CD8-positive, alpha-beta memory T cell (primary cell): ENCODE results near the gene INSYN2B. TPM values are rescaled to one million over a fixed set of nuclear protein-coding genes. Genes with fewer than 3 reads are reported as not detected.

Experiments used
- CTCF ChIA-PET: fragments of 350-600 bp; sonication (Branson Sonifier 250); formaldehyde crosslinking; loops from one replicate; lab custom pipeline; 2021; ENCODE audit warnings: antibody characterized with exemption; lab: Charles Lee
- POLR2A ChIA-PET: fragments of 350-600 bp; sonication (Branson Sonifier 250); formaldehyde crosslinking; loops from one replicate; lab custom pipeline; 2021; ENCODE audit warnings: antibody characterized with exemption; lab: Charles Lee
- DNase-seq, 5 donors: peaks; one replicate each; pipeline versions ENCODE4 v3.0.0 to v3.0.0-alpha.2; 2020 to 2022; ENCODE audit warnings: mixed read lengths in 1 of 5
- H3K27ac ChIP-seq: one replicate; pipeline ENCODE4 v1.7.0; 2013; ENCODE audit warnings: low read depth, mild to moderate bottlenecking, low read length, moderate library complexity
- H3K27me3 ChIP-seq: 2 replicates; pipeline ENCODE4 v1.7.0; 2013; ENCODE audit warnings: low read length, mild to moderate bottlenecking; ENCODE audit not compliant: insufficient read depth, poor library complexity, severe bottlenecking
- H3K36me3 ChIP-seq: 2 replicates; pipeline ENCODE4 v1.7.0; 2013; ENCODE audit warnings: mild to moderate bottlenecking, low read length, moderate library complexity; ENCODE audit not compliant: insufficient read depth
- H3K4me1 ChIP-seq: 2 replicates; pipeline ENCODE4 v1.7.0; 2013; ENCODE audit warnings: mild to moderate bottlenecking, low read length, moderate library complexity; ENCODE audit not compliant: insufficient read depth
- H3K4me3 ChIP-seq: 2 replicates; pipeline ENCODE4 v1.7.0; 2013; ENCODE audit warnings: mild to moderate bottlenecking, low read length
- H3K9me3 ChIP-seq: 2 replicates; pipeline ENCODE4 v1.7.0; 2013; ENCODE audit warnings: mild to moderate bottlenecking, low read length
- H3K27ac Mint-ChIP-seq, 8 donors: one replicate each; pipeline ENCODE4 v1.8.0; 2020 to 2021; ENCODE audit warnings: mixed read lengths in 8 of 8, mild to moderate bottlenecking in 6 of 8, inconsistent platforms in 3 of 8, moderate library complexity in 3 of 8
- H3K27me3 Mint-ChIP-seq, 2 donors: one replicate each; pipeline ENCODE4 v1.8.0; 2020 to 2021; ENCODE audit warnings: mixed read lengths in 2 of 2, mild to moderate bottlenecking in 1 of 2, moderate library complexity in 1 of 2
- H3K36me3 Mint-ChIP-seq, 3 donors: one replicate each; pipeline ENCODE4 v1.8.0; 2020 to 2021; ENCODE audit warnings: mixed read lengths in 3 of 3, inconsistent platforms in 1 of 3, mild to moderate bottlenecking in 1 of 3
- H3K4me1 Mint-ChIP-seq, 3 donors: one replicate each; pipeline ENCODE4 v1.8.0; 2020 to 2021; ENCODE audit warnings: mixed read lengths in 3 of 3, inconsistent platforms in 1 of 3, mild to moderate bottlenecking in 1 of 3
- H3K4me3 Mint-ChIP-seq, 7 donors: one replicate each; pipeline ENCODE4 v1.8.0; 2020 to 2021; ENCODE audit warnings: mixed read lengths in 7 of 7, mild to moderate bottlenecking in 6 of 7, moderate library complexity in 4 of 7, inconsistent platforms in 2 of 7
- H3K9me3 Mint-ChIP-seq, 5 donors: one replicate each; pipeline ENCODE4 v1.8.0; 2020 to 2022; ENCODE audit warnings: mixed read lengths in 5 of 5, mild to moderate bottlenecking in 3 of 5, moderate library complexity in 2 of 5, inconsistent platforms in 1 of 5
- polyA plus RNA-seq: library from polyadenylated mRNA; unstranded; fragments of 300-500 nt; fragmentation: Illumina TruSeq; gene quantifications from one replicate; pipeline ENCODE4 v1.2.3, GENCODE V29; 2021
- total RNA-seq, 2 experiments: library from RNA; stranded (reverse); gene quantifications; one replicate each; pipeline ENCODE4 v1.2.3, GENCODE V29; 2021

The INSYN2B gene
- total and polyA plus RNA-seq, 3 experiments from 2014 or later, result not detected

DNA sequence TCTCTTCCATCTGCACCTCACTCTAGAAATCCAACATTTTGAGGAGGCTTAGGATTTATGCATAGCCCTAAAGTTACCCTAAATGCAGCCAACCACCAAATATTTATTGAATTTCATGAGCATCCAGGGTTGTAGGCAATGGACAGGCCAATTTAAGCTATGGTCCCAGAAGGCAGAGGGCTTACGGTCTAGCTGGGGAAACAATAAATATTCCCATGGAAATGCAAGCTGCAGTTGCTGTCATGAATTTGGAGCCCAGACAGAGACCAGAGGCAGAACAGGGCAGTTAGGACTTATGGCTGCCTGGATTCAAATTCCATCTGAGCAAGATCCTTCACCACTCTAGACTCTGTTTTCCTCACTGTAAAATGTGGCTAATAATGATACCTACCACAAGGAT, 9.1 kb upstream of the INSYN2B start:
- H3K27ac ChIP-seq, result no peak overlapping the region
- H3K36me3 ChIP-seq, result peaks cover 33% of the 10 kb centered on the region
- ChIA-PET POLR2A (no interaction called here), CTCF (interaction anchor here (1.9 kb wide), 1 partner anchor 9 kb away, joined by 4 read pairs; the partner anchor contains the start of gene INSYN2B)
- DNase-seq, result no peak
- Mint-ChIP-seq H3K4me3 (no peak overlapping the region), H3K36me3 (peaks cover 5 to 91% (median 34%) of the 10 kb centered on the region in 3 donors), H3K4me1 (peaks cover 0 to 2% (median 0%) of the 10 kb centered on the region in 3 donors), H3K27me3 (no peaks in the 10 kb centered on the region), H3K9me3 (no peaks in the 10 kb centered on the region), H3K27ac (peak overlapping the region in 1 of 8 donors; percentile 47)
- H3K4me3 ChIP-seq, result no peak overlapping the region
- no peaks in the 10 kb centered on the region for H3K27me3 ChIP-seq
- no peaks in the 10 kb centered on the region for H3K9me3 ChIP-seq
- H3K4me1 ChIP-seq, result no peaks in the 10 kb centered on the region

DNA sequence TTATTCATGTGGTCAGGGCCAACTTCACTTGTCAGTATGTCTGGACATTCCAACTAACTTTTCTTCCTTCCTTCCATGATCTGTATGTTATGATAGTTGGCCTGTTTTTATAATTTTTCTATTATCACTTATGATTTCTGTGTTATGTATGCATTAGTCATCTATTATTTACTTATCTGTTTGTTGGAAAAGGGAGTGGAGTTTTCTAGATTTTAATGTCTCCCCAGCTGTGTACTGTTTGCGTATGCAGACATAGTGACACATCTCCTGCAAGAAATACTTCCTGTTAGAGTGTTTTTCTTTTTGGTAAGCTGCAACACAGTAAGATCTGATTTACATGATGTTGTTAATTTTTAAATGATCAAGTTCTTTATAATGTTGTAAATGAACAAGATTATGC, 8.7 kb upstream of the INSYN2B start:
- Mint-ChIP-seq H3K27ac (peak overlapping the region in 1 of 8 donors; percentile 47), H3K36me3 (peaks cover 5 to 91% (median 33%) of the 10 kb centered on the region in 3 donors), H3K4me3 (no peak overlapping the region), H3K9me3 (no peaks in the 10 kb centered on the region), H3K27me3 (no peaks in the 10 kb centered on the region), H3K4me1 (no peaks in the 10 kb centered on the region)
- Histone ChIP-seq H3K27me3 (no peaks in the 10 kb centered on the region), H3K4me1 (no peaks in the 10 kb centered on the region), H3K4me3 (no peak overlapping the region), H3K9me3 (no peaks in the 10 kb centered on the region), H3K27ac (no peak overlapping the region), H3K36me3 (peaks cover 37% of the 10 kb centered on the region)
- ChIA-PET CTCF (no interaction called here), POLR2A (no interaction called here)
- no peak for DNase-seq

- CTCF ChIA-PET, result no interaction called here
- Histone ChIP-seq H3K27me3 (no peaks in the 10 kb centered on the region), H3K36me3 (peaks cover 45% of the 10 kb centered on the region), H3K9me3 (no peaks in the 10 kb centered on the region), H3K4me3 (no peak overlapping the region), H3K4me1 (no peaks in the 10 kb centered on the region), H3K27ac (no peak overlapping the region)
- Mint-ChIP-seq H3K4me3 (no peak overlapping the region), H3K36me3 (peaks cover 6 to 91% (median 36%) of the 10 kb centered on the region in 3 donors), H3K9me3 (no peaks in the 10 kb centered on the region), H3K4me1 (no peaks in the 10 kb centered on the region), H3K27me3 (no peaks in the 10 kb centered on the region), H3K27ac (peak overlapping the region in 1 of 8 donors; percentile 79)
- POLR2A ChIA-PET, result no interaction called here
- DNase-seq, result no peak
Measured at GRCh38 chr5:169988206-169988605, 7.9 kb upstream of the INSYN2B start.

DNA sequence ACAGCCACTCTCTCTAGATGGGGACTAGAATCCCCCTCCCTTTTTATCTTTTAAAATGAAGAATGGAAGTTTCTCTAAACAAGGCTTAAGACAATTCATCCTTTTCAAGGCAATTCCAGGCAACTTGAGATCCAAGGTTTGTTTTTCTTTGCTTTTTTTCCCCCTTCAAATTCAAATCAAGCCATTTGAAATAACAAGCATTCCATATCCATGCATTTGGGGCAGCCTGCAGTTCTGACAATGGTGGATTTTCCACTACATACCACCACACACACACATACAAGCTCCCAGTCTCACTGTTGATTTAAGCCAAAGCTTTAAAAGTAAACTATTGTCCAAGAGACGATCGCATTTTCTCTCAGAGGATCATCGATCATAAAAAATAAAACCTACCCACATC, 424 bp downstream of the INSYN2B start:
- peak overlapping the region in 1 of 8 donors; percentile 11 for H3K27ac Mint-ChIP-seq
- DNase-seq, result no peak
- CTCF ChIA-PET, result interaction anchor here (1.8 kb wide), 1 partner anchor 10 kb away, joined by 4 read pairs; no protein-coding TSS in a partner anchor
- H3K4me1 ChIP-seq, result no peaks in the 10 kb centered on the region
- H3K9me3 ChIP-seq, result no peaks in the 10 kb centered on the region
- no peak overlapping the region for H3K4me3 Mint-ChIP-seq
- no peak overlapping the region for H3K4me3 ChIP-seq
- no peak overlapping the region for H3K27ac ChIP-seq
- peaks cover 12 to 50% (median 15%) of the 10 kb centered on the region in 3 donors for H3K36me3 Mint-ChIP-seq
- no peaks in the 10 kb centered on the region for H3K4me1 Mint-ChIP-seq
- peaks cover 0 to 3% of the 10 kb centered on the region in 2 donors for H3K27me3 Mint-ChIP-seq
- peaks cover 20% of the 10 kb centered on the region for H3K36me3 ChIP-seq
- no peaks in the 10 kb centered on the region for H3K9me3 Mint-ChIP-seq
- POLR2A ChIA-PET, result no interaction called here
- H3K27me3 ChIP-seq, result no peaks in the 10 kb centered on the region

- H3K27me3 Mint-ChIP-seq, result peaks cover 0 to 3% of the 10 kb centered on the region in 2 donors
- no peaks in the 10 kb centered on the region for H3K9me3 Mint-ChIP-seq
- ChIA-PET POLR2A (no interaction called here), CTCF (no interaction called here)
- H3K4me1 Mint-ChIP-seq, result no peaks in the 10 kb centered on the region
- peaks cover 6 to 41% (median 10%) of the 10 kb centered on the region in 3 donors for H3K36me3 Mint-ChIP-seq
- no peak for DNase-seq
- no peak overlapping the region for H3K27ac Mint-ChIP-seq
- Histone ChIP-seq H3K27me3 (no peaks in the 10 kb centered on the region), H3K4me1 (no peaks in the 10 kb centered on the region), H3K36me3 (peaks cover 10% of the 10 kb centered on the region), H3K27ac (no peak overlapping the region), H3K9me3 (no peaks in the 10 kb centered on the region), H3K4me3 (no peak overlapping the region)
- H3K4me3 Mint-ChIP-seq, result no peak overlapping the region
Measured at GRCh38 chr5:169978714-169979113, 1.6 kb downstream of the INSYN2B start.

- H3K27me3 ChIP-seq, result no peaks in the 10 kb centered on the region
- DNase-seq, result no peak
- peaks cover 0 to 13% (median 7%) of the 10 kb centered on the region in 3 donors for H3K4me1 Mint-ChIP-seq
- ChIA-PET POLR2A (no interaction called here), CTCF (no interaction called here)
- no peaks in the 10 kb centered on the region for H3K9me3 ChIP-seq
- no peak overlapping the region for H3K27ac ChIP-seq
- no peaks in the 10 kb centered on the region for H3K36me3 ChIP-seq
- H3K4me3 Mint-ChIP-seq, result no peak overlapping the region
- no peaks in the 10 kb centered on the region for H3K9me3 Mint-ChIP-seq
- no peaks in the 10 kb centered on the region for H3K4me1 ChIP-seq
- H3K27ac Mint-ChIP-seq, result peak overlapping the region in 1 of 8 donors; percentile 24
- H3K4me3 ChIP-seq, result no peak overlapping the region
- peaks cover 0 to 35% (median 2%) of the 10 kb centered on the region in 3 donors for H3K36me3 Mint-ChIP-seq
- peaks cover 0 to 4% of the 10 kb centered on the region in 2 donors for H3K27me3 Mint-ChIP-seq
Measured at GRCh38 chr5:169974121-169974770, 6.0 kb downstream of the INSYN2B start.

DNA sequence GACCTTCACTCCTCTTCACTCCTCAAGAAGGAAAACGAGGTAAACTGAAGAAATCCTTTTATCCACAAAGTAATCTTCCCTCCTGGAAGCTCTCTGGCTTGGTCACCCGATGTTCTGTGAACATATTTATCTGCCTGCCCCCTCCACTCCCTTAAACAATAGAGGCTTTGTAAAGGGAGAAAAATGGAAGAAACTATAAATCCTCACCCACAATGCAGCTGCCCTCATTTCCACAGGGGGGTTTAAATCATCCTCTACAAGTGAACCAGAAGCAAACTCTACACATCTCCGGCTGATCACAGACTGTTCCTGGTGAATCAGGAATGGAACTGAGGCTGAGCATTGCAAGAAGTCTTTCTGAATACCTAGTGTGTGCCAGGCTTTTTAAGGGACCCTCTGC, 7.2 kb downstream of the INSYN2B start:
- peaks cover 0 to 17% (median 7%) of the 10 kb centered on the region in 3 donors for H3K4me1 Mint-ChIP-seq
- Histone ChIP-seq H3K4me1 (no peaks in the 10 kb centered on the region), H3K36me3 (no peaks in the 10 kb centered on the region), H3K9me3 (no peaks in the 10 kb centered on the region), H3K4me3 (no peak overlapping the region), H3K27ac (no peak overlapping the region), H3K27me3 (no peaks in the 10 kb centered on the region)
- POLR2A ChIA-PET, result no interaction called here
- CTCF ChIA-PET, result no interaction called here
- H3K27ac Mint-ChIP-seq, result peak overlapping the region in 2 of 8 donors; percentile 6 to 51
- H3K27me3 Mint-ChIP-seq, result peaks cover 0 to 4% of the 10 kb centered on the region in 2 donors
- no peak overlapping the region for H3K4me3 Mint-ChIP-seq
- DNase-seq, result no peak
- peaks cover 0 to 34% (median 4%) of the 10 kb centered on the region in 3 donors for H3K36me3 Mint-ChIP-seq
- no peaks in the 10 kb centered on the region for H3K9me3 Mint-ChIP-seq

GRCh38 chr5:169971780-169972179, 8.5 kb downstream of the INSYN2B start:
- Histone ChIP-seq H3K9me3 (no peaks in the 10 kb centered on the region), H3K27me3 (no peaks in the 10 kb centered on the region), H3K36me3 (no peaks in the 10 kb centered on the region), H3K27ac (no peak overlapping the region), H3K4me1 (no peaks in the 10 kb centered on the region), H3K4me3 (no peak overlapping the region)
- Mint-ChIP-seq H3K36me3 (peaks cover 0 to 28% (median 11%) of the 10 kb centered on the region in 3 donors), H3K27me3 (peaks cover 0 to 1% of the 10 kb centered on the region in 2 donors), H3K4me3 (no peak overlapping the region), H3K27ac (no peak overlapping the region), H3K9me3 (no peaks in the 10 kb centered on the region), H3K4me1 (peaks cover 8 to 25% (median 16%) of the 10 kb centered on the region in 3 donors)
- CTCF ChIA-PET, result interaction anchor here (0.6 kb wide), 1 partner anchor 1443 kb away, joined by 3 read pairs; no protein-coding TSS in a partner anchor
- no peak for DNase-seq
- POLR2A ChIA-PET, result no interaction called here
